ENCODE measurements around the gene SKI.

SKI gene

DNA sequence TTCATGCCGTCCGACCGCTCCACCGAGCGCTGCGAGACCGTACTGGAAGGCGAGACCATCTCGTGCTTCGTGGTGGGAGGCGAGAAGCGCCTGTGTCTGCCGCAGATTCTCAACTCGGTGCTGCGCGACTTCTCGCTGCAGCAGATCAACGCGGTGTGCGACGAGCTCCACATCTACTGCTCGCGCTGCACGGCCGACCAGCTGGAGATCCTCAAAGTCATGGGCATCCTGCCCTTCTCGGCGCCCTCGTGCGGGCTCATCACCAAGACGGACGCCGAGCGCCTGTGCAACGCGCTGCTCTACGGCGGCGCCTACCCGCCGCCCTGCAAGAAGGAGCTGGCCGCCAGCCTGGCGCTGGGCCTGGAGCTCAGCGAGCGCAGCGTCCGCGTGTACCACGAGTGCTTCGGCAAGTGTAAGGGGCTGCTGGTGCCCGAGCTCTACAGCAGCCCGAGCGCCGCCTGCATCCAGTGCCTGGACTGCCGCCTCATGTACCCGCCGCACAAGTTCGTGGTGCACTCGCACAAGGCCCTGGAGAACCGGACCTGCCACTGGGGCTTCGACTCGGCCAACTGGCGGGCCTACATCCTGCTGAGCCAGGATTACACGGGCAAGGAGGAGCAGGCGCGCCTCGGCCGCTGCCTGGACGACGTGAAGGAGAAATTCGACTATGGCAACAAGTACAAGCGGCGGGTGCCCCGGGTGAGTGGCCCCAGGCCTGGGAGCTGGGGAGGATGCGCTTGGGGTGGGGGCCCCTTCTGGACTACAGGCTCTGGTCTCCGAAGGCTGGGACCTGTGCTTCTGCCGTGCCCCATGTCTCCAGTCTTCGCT lies 1.1 kb downstream of the SKI start:
- DNase-seq, result peak in 50 of 56 donors; percentile 37 to 86 (median 64)

DNA sequence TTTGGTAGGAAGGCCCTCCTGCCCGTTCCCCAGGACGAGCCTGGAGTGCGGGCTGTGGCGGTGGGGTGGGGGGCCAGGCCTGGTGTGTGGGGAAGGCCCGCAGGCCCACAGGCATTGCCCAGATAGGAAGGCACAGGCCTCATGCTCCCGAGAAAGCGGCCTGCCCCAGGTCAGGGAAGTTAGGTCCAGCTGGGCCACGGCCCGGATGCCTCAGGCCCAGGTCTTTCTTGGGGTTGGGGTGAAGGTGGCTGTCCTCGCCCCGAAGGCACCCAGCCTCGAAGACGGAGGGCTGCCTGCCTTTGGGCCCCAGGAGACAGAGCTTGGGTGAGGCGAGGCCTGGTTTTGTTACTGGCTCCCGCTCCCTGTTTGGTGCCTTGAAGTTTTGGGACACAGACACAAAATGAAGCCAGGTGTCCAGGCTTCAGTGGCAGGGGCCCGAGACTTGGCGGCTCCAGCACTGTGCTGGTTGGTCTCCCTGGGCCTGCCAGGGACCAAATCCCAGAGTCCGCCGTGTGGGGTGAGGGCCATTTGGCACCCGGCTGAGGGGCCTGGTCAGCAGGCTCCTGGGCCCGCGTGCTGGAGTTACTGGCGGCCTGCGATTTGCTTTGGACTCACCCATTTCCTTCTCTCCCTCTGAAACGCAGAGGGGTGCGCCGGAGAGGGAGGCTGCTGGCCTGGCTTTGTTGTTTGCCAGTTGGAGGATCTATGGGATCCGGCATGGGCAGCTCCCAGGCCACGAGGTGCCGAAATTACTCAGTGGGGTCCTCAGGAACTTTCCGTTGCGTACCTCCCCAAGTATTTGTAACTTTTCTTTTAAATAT lies 2.0 kb downstream of the SKI start:
- peak in 32 of 56 donors; percentile 26 to 74 (median 52) for DNase-seq

DNA sequence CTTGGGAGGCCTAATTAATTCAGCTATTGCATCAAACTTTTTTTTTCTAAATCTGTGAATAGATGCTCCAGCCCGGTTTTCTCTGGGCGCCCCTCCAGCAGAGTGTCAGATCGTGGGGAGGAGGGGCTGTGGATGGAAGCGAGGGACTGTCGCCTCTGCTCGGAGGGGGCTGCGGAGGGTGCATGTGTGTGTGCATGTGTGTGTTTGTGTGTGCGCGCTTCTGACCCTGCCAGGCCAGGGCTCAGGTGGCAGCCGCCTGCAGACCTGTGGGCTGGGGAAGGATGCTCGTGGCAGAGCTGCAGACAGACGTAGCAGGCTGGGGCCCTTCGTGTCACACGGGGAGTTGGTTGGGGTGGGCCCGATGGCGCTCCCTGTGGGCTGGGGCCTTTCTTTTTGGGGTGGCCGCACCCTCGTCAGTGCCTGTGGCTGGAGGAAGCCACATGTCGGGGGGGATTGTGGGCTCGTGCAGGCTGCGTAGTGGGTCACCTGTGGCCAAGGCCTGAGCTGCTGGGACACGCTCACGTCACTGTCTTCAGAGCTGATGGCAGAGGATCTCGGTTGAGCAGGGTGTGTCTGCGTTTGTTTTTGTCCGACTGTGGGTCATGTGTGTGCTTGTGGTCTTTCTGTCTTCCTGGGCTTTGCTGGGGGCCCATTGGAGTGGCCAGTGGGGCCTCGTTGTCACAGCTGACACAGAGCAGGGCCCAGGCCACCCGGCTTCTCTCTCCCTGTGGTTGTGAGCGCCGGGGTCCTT lies 2.8 kb downstream of the SKI start:
- DNase-seq, result peak in 43 of 56 donors; percentile 26 to 79 (median 59)

DNA sequence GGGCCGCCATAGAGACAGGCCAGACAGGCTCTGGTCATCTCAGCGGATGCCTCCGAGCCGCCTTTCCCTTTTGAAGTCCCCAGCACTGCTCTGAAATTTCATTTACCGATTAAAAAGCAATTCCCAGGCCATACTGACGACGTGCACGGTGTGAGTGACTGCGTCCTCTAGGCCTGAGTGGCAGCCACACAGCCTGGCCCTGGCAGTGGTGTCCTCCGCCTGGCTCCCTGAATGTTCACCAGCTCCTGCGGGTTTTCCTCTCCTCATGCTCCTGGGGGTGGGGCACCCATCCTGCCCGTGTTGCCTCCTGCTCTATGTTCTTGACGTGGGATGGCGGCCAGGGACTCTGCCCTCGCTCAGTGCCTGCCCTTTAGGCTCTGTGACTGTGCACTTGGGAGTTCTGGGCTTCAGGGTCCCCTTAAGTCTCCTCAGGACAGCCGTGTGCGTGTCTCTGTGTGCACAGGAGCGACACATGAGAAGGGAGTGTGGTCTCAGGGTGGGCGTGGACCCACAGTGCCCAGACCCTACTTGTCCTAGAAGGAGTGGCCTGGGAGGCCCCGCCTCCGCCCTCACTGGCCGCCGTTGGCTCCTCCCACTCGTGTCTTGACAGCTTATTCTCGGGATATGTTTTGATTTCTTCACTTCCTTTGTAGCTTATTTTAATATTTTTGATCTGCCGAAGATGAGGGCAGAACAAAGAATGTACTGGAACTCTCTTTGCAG lies 3.6 kb downstream of the SKI start:
- DNase-seq, result peak in 39 of 56 donors; percentile 23 to 77 (median 55)

DNA sequence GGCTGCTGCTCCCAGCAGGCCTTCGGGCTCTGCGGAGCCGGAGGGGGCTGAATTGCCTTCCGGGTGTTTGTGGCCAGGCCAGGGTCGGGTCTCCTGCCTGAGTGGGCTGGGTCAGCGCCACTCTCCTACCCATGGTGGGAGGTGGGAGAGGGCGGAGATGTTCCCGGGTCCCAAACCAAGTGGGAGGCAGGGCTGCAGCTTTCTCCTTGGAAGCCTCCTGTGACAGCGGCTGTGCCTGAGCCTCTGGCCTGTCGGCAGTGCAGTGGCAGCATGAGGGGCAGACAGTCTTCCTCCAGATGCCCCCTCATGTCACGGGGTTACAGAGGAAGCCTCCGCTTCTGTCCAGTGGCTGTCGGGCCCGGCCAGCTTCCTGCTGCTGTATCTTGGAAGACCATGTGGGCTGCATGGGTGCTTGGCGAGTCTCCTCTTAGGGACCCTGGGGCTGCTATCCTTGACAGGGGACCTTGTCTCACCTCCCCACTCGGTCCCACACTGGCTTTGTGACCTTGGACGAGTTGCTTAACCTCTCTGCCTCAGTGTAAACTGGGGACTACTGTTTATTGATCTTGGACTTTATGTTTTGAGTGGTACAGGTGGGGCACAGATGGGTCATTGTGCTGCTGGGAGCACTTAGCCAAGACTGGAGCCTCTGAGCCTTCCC lies 4.3 kb downstream of the SKI start:
- DNase-seq, result no peak

DNA sequence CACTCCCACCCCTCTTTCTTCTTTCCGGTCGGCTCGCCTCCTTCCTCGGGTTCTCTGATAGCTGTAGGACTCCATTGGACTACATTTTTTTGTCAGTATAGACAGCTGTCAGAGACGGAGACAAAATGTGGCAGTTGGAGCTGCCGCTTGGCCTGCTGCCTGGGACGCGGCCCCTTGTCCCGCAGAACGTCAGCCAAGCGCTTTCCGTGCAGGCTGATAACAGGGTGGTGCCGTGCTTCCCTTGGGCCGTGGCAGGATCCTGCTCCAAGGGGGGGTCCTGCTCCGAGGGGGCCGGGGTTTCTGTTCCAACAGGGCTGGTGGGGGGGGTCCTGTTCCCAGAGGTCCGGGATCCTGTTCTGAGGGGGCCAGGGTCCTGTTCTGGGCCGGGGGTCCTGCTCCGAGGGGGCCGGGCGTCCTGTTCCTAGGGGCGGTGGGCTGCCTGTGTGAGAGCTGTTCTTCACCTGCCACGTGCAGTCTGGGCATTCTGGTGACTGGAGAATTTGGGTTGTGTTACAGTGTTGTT lies 4.9 kb downstream of the SKI start:
- DNase-seq, result no peak

DNA sequence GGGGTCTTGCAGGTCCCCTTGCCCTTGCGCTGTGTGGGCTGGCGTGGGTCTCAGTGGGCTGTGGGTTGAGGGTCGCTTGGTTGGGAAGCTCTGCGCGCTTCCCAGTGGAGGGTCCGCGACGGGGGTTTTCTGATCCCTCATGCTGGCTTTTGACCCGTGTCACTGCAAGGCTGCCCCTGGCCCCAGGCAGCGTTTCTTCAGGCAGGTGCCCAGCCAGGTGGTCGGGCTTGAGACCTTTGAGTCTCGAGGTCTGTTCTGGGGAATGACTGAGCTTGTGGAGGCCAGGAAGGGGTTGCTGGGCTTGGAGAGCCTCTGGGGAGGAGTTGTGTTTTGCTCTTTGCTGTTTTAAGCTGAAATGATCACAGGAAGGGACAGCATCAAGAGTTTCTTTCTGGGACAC lies 5.3 kb downstream of the SKI start:
- no peak for DNase-seq

DNA sequence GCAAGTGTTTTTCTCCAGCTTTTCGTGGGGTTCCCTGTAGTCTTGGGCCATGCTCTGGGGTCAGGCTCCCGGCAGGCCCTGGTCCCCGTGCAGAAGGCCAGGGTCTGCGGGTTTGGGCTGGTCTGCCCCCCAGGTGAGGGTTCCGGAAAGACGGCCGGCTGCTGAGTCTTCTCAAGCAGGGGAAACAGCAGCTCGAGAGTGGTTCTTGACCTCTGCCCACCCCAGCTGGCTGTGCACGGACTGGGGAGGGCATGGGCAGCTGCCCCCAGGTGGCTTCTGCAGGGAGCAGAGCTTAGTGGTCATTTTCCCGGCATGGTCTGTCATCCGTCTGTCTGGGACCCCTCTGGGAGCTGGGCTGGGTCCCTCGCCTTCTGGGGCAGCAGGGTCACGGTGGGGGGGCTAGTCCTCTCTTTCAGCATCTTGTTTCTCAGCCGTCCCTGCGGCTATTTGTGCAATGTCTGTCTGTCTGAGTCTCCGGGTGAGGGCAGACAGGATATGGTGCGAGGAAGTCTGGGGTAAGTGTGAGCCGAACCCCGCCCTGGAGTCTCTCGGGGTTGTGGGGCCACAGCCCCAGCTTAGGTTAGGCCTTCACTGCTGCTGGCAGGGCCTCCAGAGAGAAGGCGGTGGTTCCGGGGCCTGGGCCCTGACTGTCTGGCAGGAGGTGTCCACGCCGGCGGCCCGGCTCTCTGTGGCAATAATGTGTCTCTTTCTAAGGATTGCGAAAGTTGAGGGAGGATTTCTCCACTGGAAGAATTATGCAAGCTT lies 6.1 kb downstream of the SKI start:
- DNase-seq, result peak in 38 of 56 donors; percentile 26 to 77 (median 54)

DNA sequence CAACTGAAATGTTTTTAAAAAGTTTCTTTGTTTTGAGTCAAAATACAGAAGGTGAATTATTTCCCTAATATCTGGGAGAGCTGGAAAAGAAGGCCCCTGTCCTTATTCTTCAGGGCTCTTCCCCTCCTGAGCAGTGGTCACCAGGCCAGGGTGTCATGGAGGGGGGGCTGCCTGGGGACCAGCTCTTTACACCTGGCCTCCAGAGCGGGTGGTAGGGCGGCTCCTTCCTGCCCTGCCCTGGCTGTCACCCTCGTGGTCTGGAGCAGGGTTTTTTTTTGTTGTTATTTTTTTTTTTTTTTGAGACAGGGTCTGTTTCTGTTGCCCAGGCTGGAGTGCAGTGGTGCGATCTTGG lies 6.6 kb downstream of the SKI start:
- DNase-seq, result no peak

DNA sequence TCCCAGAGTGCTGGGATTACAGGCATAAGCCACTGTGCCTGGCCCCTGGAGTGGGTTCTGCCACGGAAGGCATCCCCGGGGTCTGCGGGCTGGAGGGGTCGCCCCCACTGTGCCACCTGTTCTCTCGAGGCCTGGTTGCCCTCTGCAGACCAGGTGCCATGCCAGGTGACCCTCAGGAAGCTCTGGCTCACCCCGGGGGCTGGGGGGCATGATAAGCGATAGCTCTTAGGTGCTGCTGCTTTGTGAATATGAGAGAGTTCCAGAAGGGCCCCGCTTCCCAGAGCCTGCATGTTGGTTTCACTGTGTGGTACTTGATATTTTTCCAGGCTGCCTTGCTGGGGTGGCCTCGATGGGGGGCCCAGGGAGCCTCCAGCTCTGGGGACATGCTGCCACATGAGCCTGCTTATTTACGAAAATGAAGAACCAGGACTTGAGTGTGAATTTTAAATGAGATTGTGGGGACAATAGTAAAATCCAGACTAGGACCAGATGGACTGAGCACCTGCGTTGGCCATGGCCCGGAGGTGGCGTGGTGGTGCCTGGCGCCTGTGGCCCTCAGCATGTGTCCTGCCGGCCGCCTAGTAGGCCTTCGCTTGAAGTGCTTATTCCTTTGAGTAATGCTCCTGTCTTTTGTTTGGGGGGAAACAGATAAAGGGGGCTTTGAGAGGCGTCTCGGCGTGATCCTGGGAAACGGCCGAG lies 7.3 kb downstream of the SKI start:
- no peak for DNase-seq

DNA sequence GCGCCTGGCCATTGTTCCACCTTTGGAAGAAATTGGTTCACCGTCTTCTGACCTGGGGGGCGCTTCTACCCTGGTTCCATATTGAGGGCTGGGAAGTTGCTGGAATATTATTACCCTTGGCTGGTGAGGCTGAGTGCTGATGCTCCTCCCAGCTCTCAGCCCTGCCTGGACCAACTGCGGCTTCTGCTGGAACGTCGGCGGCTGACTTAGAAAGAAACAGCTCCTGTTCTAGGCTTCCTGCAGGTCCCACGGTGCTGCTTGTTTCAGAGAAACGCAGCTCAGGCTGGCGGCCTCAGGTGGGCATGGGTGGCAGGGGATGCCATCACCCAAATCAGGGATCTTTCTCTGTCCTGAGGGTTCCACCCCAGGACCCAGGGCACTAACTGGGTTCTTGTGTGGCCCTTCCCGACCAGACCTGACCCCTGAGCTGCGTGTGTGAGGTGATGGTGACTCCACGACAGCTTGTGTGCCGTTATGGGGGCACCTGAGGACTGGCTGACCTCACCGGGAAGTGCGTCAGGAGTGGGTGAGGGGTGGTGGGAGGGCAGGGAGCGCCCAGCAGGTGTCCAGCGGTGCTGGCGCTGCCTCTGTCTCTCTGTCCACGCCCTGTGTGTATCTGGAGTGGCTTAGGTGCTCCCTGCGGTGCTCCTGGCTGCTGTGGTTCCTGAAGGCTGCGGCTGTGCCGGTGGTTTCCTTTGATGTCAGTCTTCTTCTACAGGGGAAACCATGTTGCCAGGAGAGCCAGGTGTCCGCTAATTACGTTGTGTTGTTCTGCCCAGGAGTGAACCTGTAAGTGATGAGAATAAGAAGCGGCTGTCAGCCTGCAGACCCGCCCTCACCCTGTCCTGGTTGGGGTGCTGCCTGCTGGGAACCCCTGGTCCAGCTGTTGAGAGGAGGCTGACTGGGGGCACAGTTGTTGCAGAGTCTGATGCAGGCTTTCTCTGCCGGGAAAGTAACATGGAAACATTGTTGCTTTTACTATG lies 8.9 kb downstream of the SKI start:
- no peak for DNase-seq

DNA sequence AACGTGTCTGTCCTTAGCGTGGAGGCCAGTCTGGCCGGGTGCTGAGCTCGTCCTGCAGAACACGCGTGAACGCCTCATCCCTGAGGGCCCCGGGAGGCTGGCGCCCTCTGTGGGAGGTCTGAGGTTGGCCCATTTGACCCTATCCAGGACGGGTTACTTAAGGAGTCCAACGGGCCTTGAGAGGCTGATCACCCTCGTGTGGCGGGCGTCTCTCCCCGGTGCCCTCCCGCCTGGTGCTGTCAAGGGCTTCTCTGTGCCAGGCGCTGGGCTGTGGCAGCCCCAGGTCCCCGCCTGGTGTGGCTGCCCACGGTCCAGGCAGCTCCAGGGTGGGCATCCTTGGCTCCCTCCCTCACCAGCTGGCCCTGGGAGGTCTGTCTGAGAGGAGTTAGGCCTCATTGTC lies 9.7 kb downstream of the SKI start:
- DNase-seq, result peak in 10 of 56 donors; percentile 15 to 53 (median 35)

DNA sequence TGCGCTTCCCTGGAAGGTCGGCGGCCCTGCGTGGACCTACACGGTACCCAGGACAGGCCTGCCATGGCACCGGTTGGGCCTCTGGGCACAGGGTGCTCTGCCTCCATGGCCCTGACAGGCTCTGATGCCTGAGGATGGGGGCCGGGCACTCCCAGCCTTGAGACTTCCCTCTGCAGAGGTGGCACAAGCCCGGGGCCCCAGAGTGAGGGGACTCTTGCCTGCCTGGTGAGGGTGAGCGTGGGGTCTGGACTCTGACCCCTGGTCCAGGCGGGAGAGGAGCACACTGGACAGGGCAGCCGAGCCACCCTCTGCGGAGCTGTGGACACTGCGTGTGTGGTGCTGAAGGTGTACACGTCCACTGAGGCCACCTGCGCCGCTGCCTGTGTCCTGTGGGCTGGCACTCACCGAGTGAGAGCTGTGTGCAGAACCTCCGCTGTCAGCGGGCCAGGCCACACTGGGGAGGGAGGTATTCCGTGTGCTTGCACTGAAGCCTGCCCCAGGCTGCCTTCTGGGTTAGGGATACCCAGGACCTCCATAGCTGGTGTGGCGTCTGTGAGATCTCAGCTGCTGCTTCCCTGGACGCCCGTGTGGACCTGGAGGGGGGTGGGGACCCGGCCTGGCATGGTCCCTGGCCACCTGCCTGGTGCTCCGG lies 10.4 kb downstream of the SKI start:
- DNase-seq, result no peak

DNA sequence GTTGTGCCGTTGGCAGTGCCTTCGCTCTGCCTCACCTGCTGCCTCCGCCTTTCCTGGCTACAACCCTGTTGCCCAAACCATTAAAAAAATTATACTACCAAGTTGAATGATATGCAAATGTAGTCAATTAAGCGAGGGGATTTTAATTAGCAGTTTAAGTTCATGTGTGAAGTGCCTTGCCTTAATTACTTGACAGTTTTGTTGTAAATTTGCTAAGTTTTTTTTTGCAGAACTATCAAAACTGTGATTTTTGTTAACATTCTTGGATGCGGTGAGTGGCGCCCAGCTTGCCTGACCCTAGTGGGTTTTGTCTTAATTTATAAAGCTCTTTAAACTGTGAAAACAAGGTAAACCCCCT lies 10.9 kb downstream of the SKI start:
- no peak for DNase-seq

DNA sequence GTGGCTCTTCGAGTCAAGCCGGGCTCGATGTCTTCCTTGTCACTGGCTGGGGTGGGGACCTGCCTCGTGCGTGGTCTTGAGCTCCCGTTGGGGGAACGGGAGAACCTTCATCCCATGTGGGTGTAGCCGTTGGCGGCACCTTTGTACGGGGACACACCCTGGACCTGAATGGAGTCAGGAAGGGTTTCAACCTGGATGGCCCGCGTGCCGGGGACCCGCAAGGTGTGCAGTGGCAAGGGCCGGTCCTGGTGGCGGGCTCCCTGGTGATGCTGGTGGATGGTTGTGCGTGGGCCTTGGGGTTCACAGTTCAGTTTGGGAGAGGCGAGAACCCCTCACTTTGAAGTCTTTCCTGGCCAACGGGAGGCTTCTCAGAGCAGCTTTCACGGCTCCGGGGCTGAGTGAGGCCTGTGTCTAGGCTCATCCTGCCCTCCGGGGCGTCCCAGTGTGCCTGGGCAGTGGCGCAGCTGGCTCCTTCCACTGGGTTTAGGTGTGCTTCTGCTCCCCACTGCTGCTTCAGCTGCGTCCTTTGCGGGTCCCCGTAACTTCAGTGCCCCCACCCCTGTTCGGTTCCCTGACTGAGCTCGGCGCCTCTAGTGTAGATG lies 11.4 kb downstream of the SKI start:
- no peak for DNase-seq

DNA sequence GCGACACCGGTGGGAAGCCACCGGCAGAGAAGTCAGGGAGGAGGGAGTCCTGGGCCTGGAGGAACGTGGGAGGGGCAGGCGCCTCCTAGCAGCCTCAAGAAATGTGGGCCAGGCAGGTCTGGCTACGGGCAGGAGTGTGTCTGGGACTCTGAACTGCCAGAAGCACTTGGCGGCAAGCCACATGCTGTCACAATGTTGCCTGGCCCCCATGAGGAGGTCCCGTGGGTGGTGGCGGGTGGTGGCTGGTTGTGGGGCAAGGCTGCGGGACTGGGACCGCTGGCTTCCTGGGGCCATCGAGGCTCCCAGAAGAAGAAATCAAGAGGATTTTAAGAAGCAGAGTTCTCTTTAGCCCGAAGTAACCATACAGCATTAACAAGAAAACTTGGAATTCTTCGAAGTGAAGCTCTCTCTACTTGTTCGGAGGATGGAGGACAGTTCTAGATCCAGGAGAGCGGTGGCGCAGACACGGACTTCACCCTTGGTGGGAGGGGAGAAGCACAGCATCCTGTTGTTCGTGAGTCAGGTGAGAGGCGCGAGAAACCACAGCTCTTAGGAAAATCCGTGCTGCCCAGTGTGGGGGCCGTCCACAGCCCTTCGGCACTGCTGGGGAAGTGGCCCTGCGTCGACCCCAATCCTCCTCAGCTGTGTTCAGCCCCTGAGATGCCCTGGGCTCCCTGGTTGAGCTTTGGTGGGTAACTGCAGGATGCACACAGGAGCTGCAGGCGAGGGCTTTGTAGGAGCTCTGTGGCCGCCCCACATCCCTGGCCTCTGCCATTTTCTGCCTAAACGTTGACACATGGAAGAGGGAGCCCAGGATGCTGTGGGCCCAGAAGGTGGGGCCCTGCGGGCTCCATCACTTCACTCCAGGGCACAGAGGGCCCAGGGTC lies 12.4 kb downstream of the SKI start:
- DNase-seq, result peak in 37 of 56 donors; percentile 27 to 75 (median 55)
